Mononuclear cell (primary cell): ENCODE results near the gene NSUN6. TPM values are rescaled to one million over a fixed set of nuclear protein-coding genes. Genes with fewer than 3 reads are reported as not detected.

Experiments used
- H3K27me3 ChIP-seq: 2 replicates; pipeline ENCODE4 v1.6.0; 2011; ENCODE audit warnings: low read length, control low read depth; ENCODE audit not compliant: insufficient read depth
- H3K4me1 ChIP-seq: 2 replicates; pipeline ENCODE4 v1.5.1; 2011; ENCODE audit warnings: mild to moderate bottlenecking, low read length, control low read depth; ENCODE audit not compliant: insufficient read depth
- H3K4me3 ChIP-seq: 2 replicates; pipeline ENCODE4 v1.5.1; 2011; ENCODE audit warnings: mild to moderate bottlenecking, low read length, moderate library complexity
- H3K9me3 ChIP-seq: 2 replicates; pipeline ENCODE4 v1.5.1; 2011; ENCODE audit warnings: low read depth, mild to moderate bottlenecking, control low read depth, low read length
- total RNA-seq: library from RNA; depleted of rRNA; stranded (reverse); fragments of >200 nt; gene quantifications from one replicate; pipeline ENCODE4 v1.2.3, GENCODE V29; 2012

NSUN6 gene
- total RNA-seq, 1 donor = 17.3 TPM

DNA sequence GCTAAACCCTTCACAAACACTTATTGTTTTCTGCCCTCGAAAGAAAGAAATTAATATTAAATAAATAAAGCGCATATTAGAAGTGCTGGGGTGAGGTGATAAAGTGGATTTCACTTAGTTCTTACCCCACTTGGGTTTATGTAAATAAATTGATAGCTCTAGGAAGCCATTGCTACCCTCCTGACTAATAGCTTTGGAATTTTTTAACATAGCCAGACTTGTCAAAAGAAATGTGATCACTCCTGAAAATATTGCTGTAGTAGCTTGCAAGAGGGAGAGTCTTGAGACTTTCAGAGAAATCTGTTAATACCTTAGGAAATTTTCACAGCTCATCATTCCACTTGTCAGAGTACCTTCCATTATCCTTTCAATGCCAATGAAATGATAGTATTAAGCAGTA lies 15.4 kb upstream of the NSUN6 start:
- H3K9me3 ChIP-seq = no peaks in the 10 kb centered on the region
- H3K4me1 ChIP-seq = peaks cover 6% of the 10 kb centered on the region
- no peak overlapping the region for H3K4me3 ChIP-seq
- no peaks in the 10 kb centered on the region for H3K27me3 ChIP-seq

DNA sequence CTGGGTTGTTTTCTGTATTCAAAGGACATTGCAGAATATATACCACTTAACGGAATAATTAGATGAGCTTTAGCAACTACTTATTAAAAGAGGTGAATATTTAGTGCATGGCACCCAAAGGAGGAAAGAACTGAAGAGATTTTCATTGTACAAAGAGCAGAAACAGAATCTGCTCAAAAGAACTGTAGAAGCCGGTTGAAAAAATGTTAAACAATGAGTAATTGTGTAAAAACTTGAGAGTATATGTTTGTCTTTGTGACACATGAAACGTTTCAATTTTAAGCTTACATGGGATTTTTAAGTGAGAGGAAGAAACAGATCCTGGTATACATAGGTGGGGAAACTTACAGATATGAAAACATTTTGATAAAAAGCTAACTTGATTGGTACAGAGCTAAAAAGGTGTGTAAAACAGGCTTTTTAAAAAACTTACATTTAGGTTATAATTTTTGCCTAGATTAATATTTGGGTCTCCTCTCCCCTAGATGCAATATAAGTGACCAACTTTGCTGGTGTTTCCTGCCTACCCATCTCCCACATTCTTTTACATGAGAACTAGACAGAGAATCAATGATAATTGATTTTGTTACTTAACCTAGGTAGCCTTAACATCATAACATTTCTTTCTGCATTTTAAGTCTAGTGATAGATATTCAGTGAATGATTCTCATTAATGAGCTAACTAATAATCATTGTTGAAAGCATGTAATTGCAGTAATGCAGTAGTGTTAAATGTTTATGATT lies 14.6 kb upstream of the NSUN6 start:
- Histone ChIP-seq H3K9me3 (no peaks in the 10 kb centered on the region), H3K4me3 (no peak overlapping the region), H3K27me3 (no peaks in the 10 kb centered on the region)

DNA sequence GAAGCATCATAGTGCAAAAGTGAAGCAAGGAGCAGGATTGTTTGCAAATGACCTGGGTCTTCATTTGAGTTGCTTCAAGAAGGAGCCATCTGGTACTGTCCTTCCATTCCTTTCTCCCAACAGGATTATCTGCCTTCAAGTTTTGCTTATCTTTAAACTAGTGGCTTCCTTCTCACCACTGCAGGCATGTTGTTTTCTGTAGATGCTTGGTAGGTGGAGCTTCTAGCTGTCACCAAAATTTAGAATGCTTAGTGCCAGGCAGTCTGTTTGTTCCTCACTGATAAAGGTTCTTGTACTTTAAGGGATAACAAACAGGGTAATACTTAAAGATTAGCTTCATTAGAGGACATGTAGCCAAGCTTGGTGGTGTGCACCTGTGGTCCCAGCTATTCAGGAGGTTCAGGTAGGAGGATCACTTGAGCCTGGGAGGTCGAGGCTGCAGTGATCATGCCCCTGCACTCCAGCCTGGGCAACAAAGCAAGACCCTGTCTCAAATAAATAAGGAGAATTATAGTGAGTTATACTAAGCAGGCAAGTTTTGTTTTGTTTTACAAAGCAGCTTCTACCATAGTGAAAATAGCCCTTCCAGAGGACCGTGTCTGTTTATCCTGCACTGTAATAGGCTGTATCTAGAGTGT lies 13.6 kb upstream of the NSUN6 start:
- no peak overlapping the region for H3K4me3 ChIP-seq
- no peaks in the 10 kb centered on the region for H3K9me3 ChIP-seq
- H3K4me1 ChIP-seq = peaks cover 23% of the 10 kb centered on the region
- no peaks in the 10 kb centered on the region for H3K27me3 ChIP-seq

More for the DNA sequence above, 14.6 kb upstream of the NSUN6 start:
- H3K4me1 ChIP-seq = peaks cover 14% of the 10 kb centered on the region

DNA sequence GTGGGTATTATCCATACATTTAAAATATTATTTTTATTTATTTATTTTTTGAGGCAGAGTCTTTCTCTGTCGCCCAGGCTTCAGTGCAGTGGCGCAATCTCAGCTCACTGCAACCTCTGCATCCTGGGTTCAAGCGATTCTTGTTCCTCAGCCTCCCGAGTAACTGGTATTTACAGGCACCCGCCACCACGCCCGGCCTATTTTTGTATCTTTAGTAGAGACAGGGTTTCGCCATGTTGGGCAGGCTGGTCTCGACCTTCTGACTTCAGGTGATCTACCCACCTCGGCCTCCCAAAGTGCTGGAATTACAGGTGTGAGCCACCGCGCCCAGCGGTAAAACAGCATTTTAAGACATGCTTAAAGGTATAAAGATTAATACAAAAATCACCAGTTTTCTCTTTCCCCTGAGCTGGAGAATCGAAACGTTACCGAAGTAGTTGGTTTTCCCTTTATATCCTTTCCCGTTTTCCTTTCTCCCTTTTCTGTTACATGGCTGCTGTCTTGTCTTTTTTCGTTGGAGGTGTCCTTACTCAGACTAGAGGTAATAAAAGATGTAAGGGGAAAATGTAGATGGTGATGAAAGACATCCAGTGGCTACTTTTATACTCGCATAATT lies 9.5 kb upstream of the NSUN6 start:
- Histone ChIP-seq H3K4me1 (peaks cover 32% of the 10 kb centered on the region), H3K27me3 (no peaks in the 10 kb centered on the region), H3K9me3 (no peaks in the 10 kb centered on the region), H3K4me3 (no peak overlapping the region)

DNA sequence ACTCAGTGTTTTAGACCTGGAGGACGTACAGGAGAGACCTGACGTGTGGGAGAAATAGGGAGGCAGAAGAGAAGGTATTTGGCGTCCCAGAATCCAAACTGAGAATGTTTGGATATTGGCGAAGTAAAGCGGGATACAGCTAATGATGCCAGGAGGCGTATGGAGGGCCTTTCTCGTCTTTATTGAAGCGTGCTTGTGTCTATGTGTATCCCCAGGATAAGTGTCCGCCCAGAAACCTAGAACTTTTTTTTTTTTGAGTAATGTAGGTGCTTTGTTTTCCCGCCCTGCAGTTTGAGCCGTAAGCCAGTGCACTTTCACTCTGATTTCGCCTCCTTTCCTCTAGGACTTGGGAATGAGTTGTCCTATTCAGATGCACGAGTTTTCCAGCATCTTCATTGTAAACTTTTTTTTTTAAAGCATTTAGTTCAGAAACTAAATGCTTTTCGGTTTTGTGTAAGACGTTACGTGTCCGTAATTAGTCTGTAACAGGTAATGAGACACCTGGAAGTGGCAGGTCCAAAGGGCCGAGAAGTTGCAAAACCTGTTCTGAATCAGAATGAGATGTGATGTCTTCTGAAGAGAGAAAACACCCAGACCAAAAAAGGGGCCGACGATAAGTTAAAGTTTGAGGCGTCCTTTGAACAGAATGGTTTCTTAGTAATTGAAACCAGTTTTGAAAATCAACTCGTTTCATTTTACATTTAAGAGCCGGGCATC lies 8.6 kb upstream of the NSUN6 start:
- no peaks in the 10 kb centered on the region for H3K27me3 ChIP-seq
- peaks cover 32% of the 10 kb centered on the region for H3K4me1 ChIP-seq
- no peaks in the 10 kb centered on the region for H3K9me3 ChIP-seq
- peak overlapping the region; percentile 81 for H3K4me3 ChIP-seq

DNA sequence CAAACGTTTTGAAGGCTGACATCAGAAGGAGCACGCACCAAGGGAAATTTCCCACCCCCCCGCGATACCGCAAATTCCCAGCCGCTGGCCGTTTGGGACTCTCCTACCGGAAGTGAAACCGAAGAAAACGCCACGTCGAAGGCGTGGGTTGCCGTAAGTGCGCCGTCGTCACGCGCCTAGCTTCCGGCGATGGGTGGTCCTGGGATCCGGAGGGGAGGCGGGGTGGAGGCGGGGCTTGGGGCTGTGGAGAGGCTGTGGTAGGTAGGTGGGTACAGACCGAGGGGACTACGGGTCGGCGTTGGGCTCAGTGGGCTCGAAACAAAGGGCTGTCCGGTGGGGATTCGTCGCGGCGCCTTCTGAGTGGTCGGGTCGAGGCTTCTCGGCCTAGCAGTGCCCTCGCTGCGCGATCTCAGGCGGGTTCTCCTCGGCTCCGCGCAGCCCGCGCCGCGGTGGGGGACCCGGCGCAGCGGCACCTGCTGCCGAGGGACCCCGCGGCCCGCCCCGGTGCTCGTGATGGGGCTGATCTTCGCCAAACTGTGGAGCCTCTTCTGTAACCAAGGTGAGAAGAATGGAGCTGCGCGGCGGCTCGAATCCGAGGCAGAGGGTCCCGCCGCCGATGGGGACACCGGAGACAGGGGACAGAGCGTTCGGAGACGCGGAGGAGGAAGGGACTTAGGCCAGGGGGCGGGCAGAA lies 7.9 kb upstream of the NSUN6 start, which contains the start of gene ARL5B:
Gene ARL5B (plus strand): TSS at position 307 of the 694 bp plus-strand sequence. CDS start 207 bp downstream, at position 514.
- Histone ChIP-seq H3K27me3 (no peaks in the 10 kb centered on the region), H3K9me3 (no peaks in the 10 kb centered on the region), H3K4me3 (peak within 1 kb of the TSS; percentile 81), H3K4me1 (peaks cover 29% of the 10 kb centered on the region)

DNA sequence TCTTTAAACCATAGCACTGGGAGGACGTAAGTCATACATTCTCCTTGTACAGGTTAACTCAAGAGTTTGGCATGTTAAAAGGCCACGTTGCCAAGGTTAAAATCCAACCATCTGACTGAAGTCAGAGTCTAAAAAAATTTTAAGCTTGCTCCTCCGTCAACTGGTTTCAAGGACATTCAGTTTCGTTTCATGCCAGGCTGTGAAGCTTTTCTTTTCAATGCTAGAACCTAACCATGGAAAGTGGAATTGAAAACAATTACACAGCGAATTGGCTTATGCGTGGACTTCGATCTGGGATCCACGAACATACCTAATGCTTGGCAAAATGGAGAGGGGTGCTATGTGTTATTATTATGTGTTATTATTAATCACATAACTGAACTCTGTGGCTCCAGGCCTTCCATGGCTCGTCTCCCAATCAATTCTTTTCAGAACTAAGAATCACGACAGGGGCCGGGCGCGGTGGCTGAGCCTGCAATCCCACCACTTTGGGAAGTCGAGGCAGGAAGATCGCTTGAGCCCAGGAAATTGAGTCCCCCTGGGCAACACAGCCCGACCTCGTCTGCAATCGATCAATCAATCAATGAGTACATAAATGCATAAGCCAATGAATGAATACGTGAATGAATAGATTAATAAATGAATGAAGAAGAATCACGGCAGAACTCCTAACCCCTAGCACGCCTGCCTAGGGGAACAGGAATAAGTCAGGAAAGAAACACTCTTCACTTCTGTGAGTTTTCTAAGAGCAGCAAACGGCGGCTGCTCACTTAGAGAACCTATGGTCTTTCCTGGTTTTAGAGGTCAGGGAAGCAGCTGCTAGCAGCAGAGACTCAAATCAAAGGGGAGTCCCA lies 7.1 kb upstream of the NSUN6 start:
- Histone ChIP-seq H3K4me1 (peaks cover 29% of the 10 kb centered on the region), H3K27me3 (no peaks in the 10 kb centered on the region), H3K9me3 (no peaks in the 10 kb centered on the region), H3K4me3 (peak overlapping the region; percentile 81)

DNA sequence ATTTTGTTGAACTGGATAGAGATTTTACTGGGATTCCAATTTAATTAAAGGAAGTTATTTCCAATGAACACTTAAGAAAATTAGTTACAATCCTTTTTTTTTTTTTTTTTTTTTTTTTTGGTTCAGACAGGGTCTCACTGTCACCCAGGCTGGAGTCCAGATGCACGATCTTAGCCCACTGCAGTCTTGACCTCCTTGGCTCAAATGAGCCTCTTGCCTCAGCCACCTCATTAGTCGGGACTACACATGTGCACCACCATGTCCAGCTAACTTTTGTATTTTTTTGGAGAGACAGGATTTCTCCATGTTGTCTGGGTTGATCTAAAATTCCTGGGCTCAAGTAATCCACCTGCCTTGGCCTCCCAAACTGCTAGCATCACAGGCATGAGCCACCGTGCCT lies 5.3 kb upstream of the NSUN6 start:
- Histone ChIP-seq H3K4me3 (no peak overlapping the region), H3K4me1 (peaks cover 25% of the 10 kb centered on the region), H3K27me3 (no peaks in the 10 kb centered on the region)

DNA sequence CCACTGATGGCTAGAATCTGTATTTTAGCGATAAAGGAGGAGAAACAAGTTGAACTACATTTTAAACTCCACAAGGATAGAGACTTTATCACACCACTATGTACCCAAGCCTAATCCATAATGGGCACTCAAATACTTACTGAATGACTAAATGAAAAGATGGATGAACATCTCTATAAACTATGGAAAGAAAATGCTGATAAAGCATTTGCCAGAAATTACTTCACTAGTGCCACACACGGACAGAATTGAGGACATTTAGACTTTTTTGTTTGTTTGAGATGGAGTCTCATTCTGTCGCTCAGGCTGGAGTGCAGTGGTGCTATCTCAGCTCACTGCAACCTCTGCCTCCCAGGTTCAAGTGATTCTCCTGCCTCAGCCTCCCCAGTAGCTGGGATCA lies 1.7 kb upstream of the NSUN6 start:
- Histone ChIP-seq H3K4me3 (no peak overlapping the region), H3K9me3 (no peaks in the 10 kb centered on the region), H3K27me3 (no peaks in the 10 kb centered on the region)

More for the DNA sequence above, 5.3 kb upstream of the NSUN6 start:
- no peaks in the 10 kb centered on the region for H3K9me3 ChIP-seq

DNA sequence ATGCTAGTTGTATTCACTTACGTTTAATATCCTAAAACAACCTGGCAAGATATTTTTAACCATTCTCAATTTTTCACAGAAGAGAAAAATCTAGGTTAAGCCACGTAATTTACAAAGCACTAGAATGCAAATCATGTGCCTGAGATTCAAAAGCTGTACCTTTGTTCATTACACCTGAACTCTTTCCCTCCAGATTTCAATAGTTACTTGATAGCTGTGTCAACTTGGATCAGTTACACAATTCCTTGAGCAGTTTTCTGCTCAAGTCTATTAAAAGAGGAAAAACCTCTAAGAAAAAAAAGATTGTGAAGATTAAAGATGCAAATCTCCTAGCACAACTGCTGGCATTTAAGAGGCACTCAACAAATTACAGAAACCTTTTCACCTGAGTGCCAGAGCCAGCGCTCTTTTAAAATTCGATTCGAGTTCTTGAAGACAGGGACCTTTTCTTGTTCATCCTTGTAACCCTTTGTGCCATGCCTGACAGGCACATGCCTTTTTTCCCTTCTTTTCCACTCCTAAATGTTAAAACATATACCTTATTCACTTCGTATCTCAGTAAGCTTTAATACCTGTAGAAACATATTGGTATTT lies 886 bp downstream of the NSUN6 start:
- Histone ChIP-seq H3K9me3 (no peaks in the 10 kb centered on the region), H3K4me1 (peaks cover 11% of the 10 kb centered on the region), H3K27me3 (no peaks in the 10 kb centered on the region), H3K4me3 (peak overlapping the region; percentile 95)

More for the DNA sequence above, 1.7 kb upstream of the NSUN6 start:
- H3K4me1 ChIP-seq = peaks cover 14% of the 10 kb centered on the region

DNA sequence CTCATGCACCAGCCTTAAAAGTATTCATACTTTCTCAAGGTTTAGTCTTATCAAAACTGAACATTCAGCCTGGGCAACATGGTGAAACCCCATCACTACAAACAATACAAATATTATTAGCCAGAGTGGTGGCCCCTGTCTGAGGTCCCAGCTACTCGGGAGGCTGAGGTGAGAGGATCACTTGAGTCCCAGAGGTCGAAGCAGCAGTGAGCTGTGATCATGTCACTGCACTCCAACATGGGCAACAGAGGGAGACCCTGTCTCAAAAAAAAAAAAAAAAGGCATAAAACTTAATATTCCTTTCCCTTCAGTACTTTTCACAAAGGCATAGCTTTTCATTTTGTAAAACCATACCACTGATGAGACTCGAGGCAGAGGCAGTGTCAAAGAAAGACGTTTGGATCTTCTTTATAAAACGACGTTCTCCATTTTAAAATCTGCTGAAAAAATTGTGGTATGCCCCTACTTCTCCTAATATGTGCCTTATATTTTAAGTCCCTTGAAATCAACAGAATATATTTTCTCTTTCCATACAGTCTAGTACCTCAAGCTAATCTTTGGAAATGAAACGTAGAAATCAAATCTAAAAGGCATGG lies 1.9 kb downstream of the NSUN6 start:
- no peaks in the 10 kb centered on the region for H3K27me3 ChIP-seq
- no peaks in the 10 kb centered on the region for H3K9me3 ChIP-seq
- H3K4me1 ChIP-seq = peaks cover 11% of the 10 kb centered on the region
- no peak overlapping the region for H3K4me3 ChIP-seq

DNA sequence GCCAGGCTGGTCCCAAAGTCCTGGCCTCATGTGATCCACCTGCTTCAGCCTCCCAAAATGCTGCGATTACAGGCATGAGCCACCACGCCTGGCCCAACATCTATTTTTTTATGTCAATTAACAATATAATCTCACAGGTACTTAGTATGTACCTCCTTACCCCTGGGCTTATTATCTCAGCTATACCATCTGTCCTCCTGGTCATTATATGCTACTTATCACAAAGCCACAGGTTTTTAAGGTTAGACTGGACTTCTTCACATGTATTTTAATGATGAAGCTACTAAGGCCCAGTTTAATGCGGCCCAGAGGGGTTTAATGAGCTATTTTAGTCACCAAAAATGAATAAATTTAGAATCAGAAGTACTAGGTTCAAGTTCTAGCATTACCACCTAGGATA lies 3.4 kb downstream of the NSUN6 start:
- Histone ChIP-seq H3K27me3 (no peaks in the 10 kb centered on the region), H3K4me1 (peaks cover 11% of the 10 kb centered on the region), H3K9me3 (no peaks in the 10 kb centered on the region), H3K4me3 (no peak overlapping the region)

DNA sequence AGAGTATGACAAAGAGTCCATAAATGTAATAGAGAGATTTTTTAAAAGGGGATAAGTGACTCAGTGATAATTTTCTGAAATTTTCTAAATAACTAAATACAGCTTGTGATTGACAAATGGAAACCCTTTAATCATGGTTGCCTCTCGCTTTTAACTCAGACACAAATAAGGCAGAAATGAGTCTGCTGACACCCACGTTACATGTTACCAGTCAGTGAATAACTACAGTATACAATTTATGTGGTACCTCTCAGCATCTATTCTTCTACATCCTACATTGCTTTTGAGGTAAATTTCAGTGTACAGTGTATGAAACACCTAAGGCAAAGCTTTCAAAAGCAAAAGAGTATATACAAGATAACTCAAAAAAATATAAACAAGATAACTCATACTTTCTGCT lies 4.2 kb downstream of the NSUN6 start:
- no peaks in the 10 kb centered on the region for H3K27me3 ChIP-seq
- no peak overlapping the region for H3K4me3 ChIP-seq
- H3K9me3 ChIP-seq = no peaks in the 10 kb centered on the region
- H3K4me1 ChIP-seq = peaks cover 11% of the 10 kb centered on the region
